ENCODE measurements around the gene OR5K2.

DNA sequence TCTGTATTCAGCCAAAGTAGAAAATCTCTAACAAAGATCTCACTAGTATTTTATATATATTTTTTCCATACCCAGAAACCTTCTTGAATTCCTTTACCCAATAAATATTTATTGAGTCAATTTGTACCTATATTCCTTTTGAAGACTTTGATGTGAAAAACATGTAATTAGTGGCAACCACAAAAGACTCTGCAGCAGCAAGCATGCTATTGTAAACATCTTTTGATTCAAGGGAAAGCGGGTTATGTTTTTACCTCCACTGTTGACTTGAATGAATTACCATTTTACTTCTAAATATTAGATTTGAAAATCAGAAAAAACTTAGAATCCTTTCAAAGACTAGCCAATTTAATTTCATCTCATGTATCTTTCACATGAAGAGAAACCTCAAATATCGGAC, 36.7 kb downstream of the OR5K2 start:
- TF ChIP-seq, protein P1, sequence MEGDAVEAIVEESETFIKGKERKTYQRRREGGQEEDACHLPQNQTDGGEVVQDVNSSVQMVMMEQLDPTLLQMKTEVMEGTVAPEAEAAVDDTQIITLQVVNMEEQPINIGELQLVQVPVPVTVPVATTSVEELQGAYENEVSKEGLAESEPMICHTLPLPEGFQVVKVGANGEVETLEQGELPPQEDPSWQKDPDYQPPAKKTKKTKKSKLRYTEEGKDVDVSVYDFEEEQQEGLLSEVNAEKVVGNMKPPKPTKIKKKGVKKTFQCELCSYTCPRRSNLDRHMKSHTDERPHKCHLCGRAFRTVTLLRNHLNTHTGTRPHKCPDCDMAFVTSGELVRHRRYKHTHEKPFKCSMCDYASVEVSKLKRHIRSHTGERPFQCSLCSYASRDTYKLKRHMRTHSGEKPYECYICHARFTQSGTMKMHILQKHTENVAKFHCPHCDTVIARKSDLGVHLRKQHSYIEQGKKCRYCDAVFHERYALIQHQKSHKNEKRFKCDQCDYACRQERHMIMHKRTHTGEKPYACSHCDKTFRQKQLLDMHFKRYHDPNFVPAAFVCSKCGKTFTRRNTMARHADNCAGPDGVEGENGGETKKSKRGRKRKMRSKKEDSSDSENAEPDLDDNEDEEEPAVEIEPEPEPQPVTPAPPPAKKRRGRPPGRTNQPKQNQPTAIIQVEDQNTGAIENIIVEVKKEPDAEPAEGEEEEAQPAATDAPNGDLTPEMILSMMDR (IDR thresholded peaks at IDR 0.05) = no peak
- no peak for TF ChIP-seq EZH2 (IDR thresholded peaks at IDR 0.05; ENCODE audit: borderline replicate concordance, insufficient read depth, low read depth, low read length, poor library complexity, severe bottlenecking)

Data from B cell (primary cell).